GM23338 (cell line): ENCODE measurements around the gene SLC9A4. TPM values are rescaled to one million over a fixed set of nuclear protein-coding genes. Genes with fewer than 3 reads are reported as not detected.

ENCODE experiments used
- ATAC-seq: fragments of 200-7000 bp; cut with Tn5 transposase; 3 replicates; pipeline ENCODE4 v1.9.1; 2020
- DNase-seq: peaks from one replicate; pipeline ENCODE4 v3.0.0-alpha.2; 2015; ENCODE audit warnings: low spot score
- H2AFZ ChIP-seq: fragments of 200-600 bp; sonication (generic); 2 replicates; pipeline ENCODE4 v1.8.0; 2016; ENCODE audit warnings: antibody characterized with exemption, mild to moderate bottlenecking, moderate library complexity
- H3F3A ChIP-seq: fragments of 200-600 bp; sonication (generic); replicated peaks from 2 replicates; pipeline ENCODE4 v1.8.0; 2017; ENCODE audit warnings: antibody characterized with exemption, mixed run types, low read depth
- H3K27ac ChIP-seq: fragments of 200-600 bp; sonication (generic); 2 replicates; pipeline ENCODE4 v1.6.1; 2016; ENCODE audit warnings: low read depth
- H3K27me3 ChIP-seq: fragments of 200-600 bp; sonication (generic); 2 replicates; pipeline ENCODE4 v1.8.0; 2016; ENCODE audit warnings: mild to moderate bottlenecking, mixed run types, moderate library complexity; ENCODE audit not compliant: insufficient read depth
- H3K36me3 ChIP-seq: fragments of 200-600 bp; sonication (generic); 2 replicates; pipeline ENCODE4 v1.8.0; 2016; ENCODE audit warnings: mild to moderate bottlenecking; ENCODE audit not compliant: insufficient read depth
- H3K4me1 ChIP-seq: fragments of 200-600 bp; sonication (generic); 2 replicates; pipeline ENCODE4 v1.8.0; 2016; ENCODE audit warnings: mild to moderate bottlenecking, moderate library complexity; ENCODE audit not compliant: insufficient read depth
- H3K4me2 ChIP-seq: fragments of 200-600 bp; sonication (generic); 2 replicates; pipeline ENCODE4 v1.7.1; 2017; ENCODE audit warnings: mixed run types
- H3K4me3 ChIP-seq: fragments of 200-600 bp; sonication (generic); 2 replicates; pipeline ENCODE4 v1.6.1; 2016; ENCODE audit warnings: mixed run types
- H3K79me2 ChIP-seq: fragments of 200-600 bp; sonication (generic); replicated peaks from 2 replicates; pipeline ENCODE4 v1.8.0; 2017; ENCODE audit warnings: mild to moderate bottlenecking; ENCODE audit not compliant: insufficient read depth
- H3K9me2 ChIP-seq: fragments of 200-600 bp; sonication (generic); 2 replicates; pipeline ENCODE4 v1.8.0; 2017; ENCODE audit not compliant: insufficient read depth
- H4K20me1 ChIP-seq: fragments of 200-600 bp; sonication (generic); replicated peaks from 2 replicates; pipeline ENCODE4 v1.8.0; 2017; ENCODE audit warnings: mild to moderate bottlenecking; ENCODE audit not compliant: insufficient read depth
- H3K27ac Mint-ChIP-seq: 2 replicates; pipeline ENCODE4 v1.8.0; 2020; ENCODE audit warnings: inconsistent platforms, mild to moderate bottlenecking, moderate library complexity, mixed read lengths
- H3K27me3 Mint-ChIP-seq: 3 replicates; pipeline ENCODE4 v1.8.0; 2022; ENCODE audit warnings: low read depth, mild to moderate bottlenecking, moderate library complexity, mixed read lengths, inconsistent platforms; ENCODE audit not compliant: insufficient read depth, poor library complexity
- H3K36me3 Mint-ChIP-seq: 3 replicates; pipeline ENCODE4 v1.8.0; 2021; ENCODE audit warnings: low read depth, mild to moderate bottlenecking, inconsistent platforms, moderate library complexity, mixed read lengths
- H3K4me1 Mint-ChIP-seq: 3 replicates; pipeline ENCODE4 v1.8.0; 2020; ENCODE audit warnings: mild to moderate bottlenecking, inconsistent platforms, mixed read lengths
- H3K4me3 Mint-ChIP-seq: 3 replicates; pipeline ENCODE4 v1.8.0; 2021; ENCODE audit warnings: moderate library complexity, mild to moderate bottlenecking, inconsistent platforms, mixed read lengths
- H3K9me3 Mint-ChIP-seq: 3 replicates; pipeline ENCODE4 v1.8.0; 2020; ENCODE audit warnings: moderate library complexity, mild to moderate bottlenecking, inconsistent platforms, mixed read lengths
- EZH2 ChIP-seq: fragments of 200-600 bp; sonication (generic); IDR thresholded peaks from one replicate; pipeline ENCODE4 v1.8.0; 2017; ENCODE audit warnings: antibody characterized with exemption, mild to moderate bottlenecking, low read depth; ENCODE audit not compliant: unreplicated experiment
- NANOG ChIP-seq: IDR thresholded peaks from 2 replicates; pipeline ENCODE4 v1.6.1; 2016; ENCODE audit warnings: antibody characterized with exemption, borderline replicate concordance
- POLR2AphosphoS5 ChIP-seq: IDR thresholded peaks from 2 replicates; pipeline ENCODE4 v1.6.1; 2016; ENCODE audit warnings: antibody characterized with exemption, low read depth
- ZNF114 ChIP-seq: fragments of 250-450 bp; sonication (Bioruptor Pico); IDR thresholded peaks from 2 replicates; pipeline ENCODE4 v1.5.0; 2020; ENCODE audit warnings: mild to moderate bottlenecking, moderate library complexity
- polyA plus RNA-seq: library from polyadenylated mRNA; unstranded; fragments of >200 nt; fragmentation: Nextera tagmentation; extraction: Ambion mirVana; gene quantifications from 2 replicates; pipeline ENCODE4 v1.2.1, GENCODE V29; 2016
- total RNA-seq: library from RNA; depleted of rRNA; stranded (reverse); fragments of >200 nt; shearing (Covaris generic); gene quantifications from 2 replicates; pipeline ENCODE4 v1.2.3, GENCODE V29; 2014
- TF ChIP-seq, protein P1 (sequence below): IDR thresholded peaks from one replicate; pipeline ENCODE4 v1.6.1; 2018; ENCODE audit warnings: antibody characterized with exemption; ENCODE audit not compliant: unreplicated experiment
- TF ChIP-seq, protein P2 (sequence below): fragments of 250-450 bp; sonication (Bioruptor Pico); IDR thresholded peaks from 2 replicates; pipeline ENCODE4 v1.5.0; 2020; ENCODE audit warnings: mild to moderate bottlenecking, moderate library complexity
- TF ChIP-seq, protein P3 (sequence below), 2 experiments: fragments of 200-600 bp in 1 of 2; sonication (generic) in 1 of 2; conservative IDR thresholded peaks; 2 replicates each; pipeline versions ENCODE4 v1.5.1 to v1.6.1; 2016 to 2017; ENCODE audit warnings: antibody characterized with exemption in 2 of 2, low read depth in 2 of 2, mild to moderate bottlenecking in 2 of 2, moderate library complexity in 1 of 2

SLC9A4 gene
- total and polyA plus RNA-seq, 2 experiments from 2014 or later, result not detected

DNA sequence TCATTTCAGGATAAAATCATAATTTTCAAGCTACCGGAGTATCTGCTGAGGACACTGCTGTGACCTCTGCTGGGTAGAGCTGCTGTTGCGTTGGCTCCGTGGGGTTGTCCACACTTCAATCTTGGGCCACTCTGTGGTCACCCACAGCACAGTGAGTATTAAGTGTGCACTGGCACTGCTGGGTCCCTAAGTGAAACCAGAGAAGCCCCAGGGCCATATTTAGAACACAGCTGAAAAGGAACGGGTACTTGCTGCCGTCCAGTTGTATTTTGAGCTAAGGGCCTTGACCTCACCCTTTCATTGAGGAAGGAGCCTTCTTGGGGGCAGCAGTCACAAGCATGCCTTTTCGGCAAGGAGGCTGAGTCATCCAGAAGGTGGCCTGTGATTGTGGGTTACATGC, 10.1 kb downstream of the SLC9A4 start:
- DNase-seq (no peak), ATAC-seq (no peak)
- Mint-ChIP-seq H3K27ac (no peak overlapping the region), H3K4me1 (peaks cover 10% of the 10 kb centered on the region), H3K9me3 (no peaks in the 10 kb centered on the region), H3K4me3 (no peak overlapping the region), H3K36me3 (no peaks in the 10 kb centered on the region), H3K27me3 (peaks cover 3% of the 10 kb centered on the region)
- Histone ChIP-seq H3K4me3 (no peak overlapping the region), H3K27ac (no peak overlapping the region), H3K4me2 (no peak overlapping the region), H2AFZ (no peak overlapping the region), H3K9me2 (peaks cover under 1% of the 10 kb centered on the region; the same call in 1 of the 2 replicates), H4K20me1 (no peaks in the 10 kb centered on the region), H3K4me1 (no peaks in the 10 kb centered on the region), H3K36me3 (no peaks in the 10 kb centered on the region), H3F3A (no peaks in the 10 kb centered on the region), H3K27me3 (no peaks in the 10 kb centered on the region), H3K79me2 (no peaks in the 10 kb centered on the region)
- TF ChIP-seq, protein P1, sequence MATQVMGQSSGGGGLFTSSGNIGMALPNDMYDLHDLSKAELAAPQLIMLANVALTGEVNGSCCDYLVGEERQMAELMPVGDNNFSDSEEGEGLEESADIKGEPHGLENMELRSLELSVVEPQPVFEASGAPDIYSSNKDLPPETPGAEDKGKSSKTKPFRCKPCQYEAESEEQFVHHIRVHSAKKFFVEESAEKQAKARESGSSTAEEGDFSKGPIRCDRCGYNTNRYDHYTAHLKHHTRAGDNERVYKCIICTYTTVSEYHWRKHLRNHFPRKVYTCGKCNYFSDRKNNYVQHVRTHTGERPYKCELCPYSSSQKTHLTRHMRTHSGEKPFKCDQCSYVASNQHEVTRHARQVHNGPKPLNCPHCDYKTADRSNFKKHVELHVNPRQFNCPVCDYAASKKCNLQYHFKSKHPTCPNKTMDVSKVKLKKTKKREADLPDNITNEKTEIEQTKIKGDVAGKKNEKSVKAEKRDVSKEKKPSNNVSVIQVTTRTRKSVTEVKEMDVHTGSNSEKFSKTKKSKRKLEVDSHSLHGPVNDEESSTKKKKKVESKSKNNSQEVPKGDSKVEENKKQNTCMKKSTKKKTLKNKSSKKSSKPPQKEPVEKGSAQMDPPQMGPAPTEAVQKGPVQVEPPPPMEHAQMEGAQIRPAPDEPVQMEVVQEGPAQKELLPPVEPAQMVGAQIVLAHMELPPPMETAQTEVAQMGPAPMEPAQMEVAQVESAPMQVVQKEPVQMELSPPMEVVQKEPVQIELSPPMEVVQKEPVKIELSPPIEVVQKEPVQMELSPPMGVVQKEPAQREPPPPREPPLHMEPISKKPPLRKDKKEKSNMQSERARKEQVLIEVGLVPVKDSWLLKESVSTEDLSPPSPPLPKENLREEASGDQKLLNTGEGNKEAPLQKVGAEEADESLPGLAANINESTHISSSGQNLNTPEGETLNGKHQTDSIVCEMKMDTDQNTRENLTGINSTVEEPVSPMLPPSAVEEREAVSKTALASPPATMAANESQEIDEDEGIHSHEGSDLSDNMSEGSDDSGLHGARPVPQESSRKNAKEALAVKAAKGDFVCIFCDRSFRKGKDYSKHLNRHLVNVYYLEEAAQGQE, result no peak
- no peak for TF ChIP-seq NANOG
- TF ChIP-seq, protein P2, sequence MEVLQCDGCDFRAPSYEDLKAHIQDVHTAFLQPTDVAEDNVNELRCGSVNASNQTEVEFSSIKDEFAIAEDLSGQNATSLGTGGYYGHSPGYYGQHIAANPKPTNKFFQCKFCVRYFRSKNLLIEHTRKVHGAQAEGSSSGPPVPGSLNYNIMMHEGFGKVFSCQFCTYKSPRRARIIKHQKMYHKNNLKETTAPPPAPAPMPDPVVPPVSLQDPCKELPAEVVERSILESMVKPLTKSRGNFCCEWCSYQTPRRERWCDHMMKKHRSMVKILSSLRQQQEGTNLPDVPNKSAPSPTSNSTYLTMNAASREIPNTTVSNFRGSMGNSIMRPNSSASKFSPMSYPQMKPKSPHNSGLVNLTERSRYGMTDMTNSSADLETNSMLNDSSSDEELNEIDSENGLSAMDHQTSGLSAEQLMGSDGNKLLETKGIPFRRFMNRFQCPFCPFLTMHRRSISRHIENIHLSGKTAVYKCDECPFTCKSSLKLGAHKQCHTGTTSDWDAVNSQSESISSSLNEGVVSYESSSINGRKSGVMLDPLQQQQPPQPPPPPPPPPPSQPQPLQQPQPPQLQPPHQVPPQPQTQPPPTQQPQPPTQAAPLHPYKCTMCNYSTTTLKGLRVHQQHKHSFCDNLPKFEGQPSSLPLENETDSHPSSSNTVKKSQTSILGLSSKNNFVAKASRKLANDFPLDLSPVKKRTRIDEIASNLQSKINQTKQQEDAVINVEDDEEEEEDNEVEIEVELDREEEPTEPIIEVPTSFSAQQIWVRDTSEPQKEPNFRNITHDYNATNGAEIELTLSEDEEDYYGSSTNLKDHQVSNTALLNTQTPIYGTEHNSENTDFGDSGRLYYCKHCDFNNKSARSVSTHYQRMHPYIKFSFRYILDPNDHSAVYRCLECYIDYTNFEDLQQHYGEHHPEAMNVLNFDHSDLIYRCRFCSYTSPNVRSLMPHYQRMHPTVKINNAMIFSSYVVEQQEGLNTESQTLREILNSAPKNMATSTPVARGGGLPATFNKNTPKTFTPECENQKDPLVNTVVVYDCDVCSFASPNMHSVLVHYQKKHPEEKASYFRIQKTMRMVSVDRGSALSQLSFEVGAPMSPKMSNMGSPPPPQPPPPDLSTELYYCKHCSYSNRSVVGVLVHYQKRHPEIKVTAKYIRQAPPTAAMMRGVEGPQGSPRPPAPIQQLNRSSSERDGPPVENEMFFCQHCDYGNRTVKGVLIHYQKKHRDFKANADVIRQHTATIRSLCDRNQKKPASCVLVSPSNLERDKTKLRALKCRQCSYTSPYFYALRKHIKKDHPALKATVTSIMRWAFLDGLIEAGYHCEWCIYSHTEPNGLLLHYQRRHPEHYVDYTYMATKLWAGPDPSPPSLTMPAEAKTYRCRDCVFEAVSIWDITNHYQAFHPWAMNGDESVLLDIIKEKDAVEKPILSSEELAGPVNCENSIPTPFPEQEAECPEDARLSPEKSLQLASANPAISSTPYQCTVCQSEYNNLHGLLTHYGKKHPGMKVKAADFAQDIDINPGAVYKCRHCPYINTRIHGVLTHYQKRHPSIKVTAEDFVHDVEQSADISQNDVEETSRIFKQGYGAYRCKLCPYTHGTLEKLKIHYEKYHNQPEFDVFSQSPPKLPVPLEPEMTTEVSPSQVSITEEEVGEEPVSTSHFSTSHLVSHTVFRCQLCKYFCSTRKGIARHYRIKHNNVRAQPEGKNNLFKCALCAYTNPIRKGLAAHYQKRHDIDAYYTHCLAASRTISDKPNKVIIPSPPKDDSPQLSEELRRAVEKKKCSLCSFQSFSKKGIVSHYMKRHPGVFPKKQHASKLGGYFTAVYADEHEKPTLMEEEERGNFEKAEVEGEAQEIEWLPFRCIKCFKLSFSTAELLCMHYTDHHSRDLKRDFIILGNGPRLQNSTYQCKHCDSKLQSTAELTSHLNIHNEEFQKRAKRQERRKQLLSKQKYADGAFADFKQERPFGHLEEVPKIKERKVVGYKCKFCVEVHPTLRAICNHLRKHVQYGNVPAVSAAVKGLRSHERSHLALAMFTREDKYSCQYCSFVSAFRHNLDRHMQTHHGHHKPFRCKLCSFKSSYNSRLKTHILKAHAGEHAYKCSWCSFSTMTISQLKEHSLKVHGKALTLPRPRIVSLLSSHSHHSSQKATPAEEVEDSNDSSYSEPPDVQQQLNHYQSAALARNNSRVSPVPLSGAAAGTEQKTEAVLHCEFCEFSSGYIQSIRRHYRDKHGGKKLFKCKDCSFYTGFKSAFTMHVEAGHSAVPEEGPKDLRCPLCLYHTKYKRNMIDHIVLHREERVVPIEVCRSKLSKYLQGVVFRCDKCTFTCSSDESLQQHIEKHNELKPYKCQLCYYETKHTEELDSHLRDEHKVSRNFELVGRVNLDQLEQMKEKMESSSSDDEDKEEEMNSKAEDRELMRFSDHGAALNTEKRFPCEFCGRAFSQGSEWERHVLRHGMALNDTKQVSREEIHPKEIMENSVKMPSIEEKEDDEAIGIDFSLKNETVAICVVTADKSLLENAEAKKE (CRISPR knock-in tag), result no peak
- TF ChIP-seq EZH2, result no peak
- TF ChIP-seq, protein P3, sequence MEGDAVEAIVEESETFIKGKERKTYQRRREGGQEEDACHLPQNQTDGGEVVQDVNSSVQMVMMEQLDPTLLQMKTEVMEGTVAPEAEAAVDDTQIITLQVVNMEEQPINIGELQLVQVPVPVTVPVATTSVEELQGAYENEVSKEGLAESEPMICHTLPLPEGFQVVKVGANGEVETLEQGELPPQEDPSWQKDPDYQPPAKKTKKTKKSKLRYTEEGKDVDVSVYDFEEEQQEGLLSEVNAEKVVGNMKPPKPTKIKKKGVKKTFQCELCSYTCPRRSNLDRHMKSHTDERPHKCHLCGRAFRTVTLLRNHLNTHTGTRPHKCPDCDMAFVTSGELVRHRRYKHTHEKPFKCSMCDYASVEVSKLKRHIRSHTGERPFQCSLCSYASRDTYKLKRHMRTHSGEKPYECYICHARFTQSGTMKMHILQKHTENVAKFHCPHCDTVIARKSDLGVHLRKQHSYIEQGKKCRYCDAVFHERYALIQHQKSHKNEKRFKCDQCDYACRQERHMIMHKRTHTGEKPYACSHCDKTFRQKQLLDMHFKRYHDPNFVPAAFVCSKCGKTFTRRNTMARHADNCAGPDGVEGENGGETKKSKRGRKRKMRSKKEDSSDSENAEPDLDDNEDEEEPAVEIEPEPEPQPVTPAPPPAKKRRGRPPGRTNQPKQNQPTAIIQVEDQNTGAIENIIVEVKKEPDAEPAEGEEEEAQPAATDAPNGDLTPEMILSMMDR (conservative IDR thresholded peaks at IDR 0.05; ENCODE audit: low read depth in 2 of 2), result no peak
- no peak for TF ChIP-seq POLR2AphosphoS5
- TF ChIP-seq ZNF114 (CRISPR knock-in tag), result no peak
